Astrocyte (in vitro differentiated cells and primary cell): ENCODE results near the gene ZSWIM2. TPM values are rescaled to one million over a fixed set of nuclear protein-coding genes. Genes with fewer than 3 reads are reported as not detected.

Experiments used
- DNase-seq: peaks from one replicate; pipeline ENCODE4 v3.0.0-alpha.2; 2010; ENCODE audit warnings: low read depth
- FAIRE-seq: peaks from 2 replicates; lab custom pipeline; 2011; peaks lifted over from hg19 to GRCh38; lab: Jason Lieb, UNC
- H2AFZ ChIP-seq: 2 replicates; pipeline ENCODE4 v1.6.0; 2012; ENCODE audit warnings: low read depth, low read length, inconsistent platforms
- H3K27ac ChIP-seq: 2 replicates; pipeline ENCODE4 v1.5.1; 2011; ENCODE audit warnings: low read depth, low read length, inconsistent platforms
- H3K27me3 ChIP-seq: 2 replicates; pipeline ENCODE4 v1.6.0; 2011; ENCODE audit warnings: low read length, inconsistent platforms; ENCODE audit not compliant: insufficient read depth
- H3K36me3 ChIP-seq: 2 replicates; pipeline ENCODE4 v1.5.1; 2011; ENCODE audit warnings: low read length, inconsistent platforms; ENCODE audit not compliant: insufficient read depth
- H3K4me1 ChIP-seq: 2 replicates; pipeline ENCODE4 v1.5.1; 2011; ENCODE audit warnings: low read length, inconsistent platforms; ENCODE audit not compliant: insufficient read depth
- H3K4me2 ChIP-seq: 2 replicates; pipeline ENCODE4 v1.6.0; 2012; ENCODE audit warnings: low read length, inconsistent platforms
- H3K4me3 ChIP-seq: 2 replicates; pipeline ENCODE4 v1.5.1; 2011; ENCODE audit warnings: low read depth, mild to moderate bottlenecking, low read length, inconsistent platforms; ENCODE audit not compliant: insufficient read depth
- H3K79me2 ChIP-seq: 2 replicates; pipeline ENCODE4 v1.6.0; 2012; ENCODE audit warnings: mild to moderate bottlenecking, low read length, inconsistent platforms; ENCODE audit not compliant: insufficient read depth
- H3K9ac ChIP-seq: 2 replicates; pipeline ENCODE4 v1.6.0; 2012; ENCODE audit warnings: mild to moderate bottlenecking, low read length, inconsistent platforms
- H3K9me3 ChIP-seq: 2 replicates; pipeline ENCODE4 v1.5.1; 2012; ENCODE audit warnings: low read depth, mild to moderate bottlenecking, low read length, inconsistent platforms; ENCODE audit not compliant: insufficient read depth
- H4K20me1 ChIP-seq: 2 replicates; pipeline ENCODE4 v1.6.0; 2012; ENCODE audit warnings: low read length, inconsistent platforms; ENCODE audit not compliant: insufficient read depth
- H3K27ac Mint-ChIP-seq: one replicate; pipeline ENCODE4 v1.8.0; 2021; ENCODE audit warnings: mild to moderate bottlenecking, mixed read lengths; ENCODE audit not compliant: unreplicated experiment
- H3K27me3 Mint-ChIP-seq: one replicate; pipeline ENCODE4 v1.8.0; 2021; ENCODE audit warnings: low read depth, mixed read lengths; ENCODE audit not compliant: unreplicated experiment
- H3K36me3 Mint-ChIP-seq: one replicate; pipeline ENCODE4 v1.8.0; 2021; ENCODE audit warnings: low read depth, mixed read lengths; ENCODE audit not compliant: unreplicated experiment
- H3K4me1 Mint-ChIP-seq: one replicate; pipeline ENCODE4 v1.8.0; 2021; ENCODE audit warnings: low read depth, mixed read lengths; ENCODE audit not compliant: unreplicated experiment
- H3K4me3 Mint-ChIP-seq: one replicate; pipeline ENCODE4 v1.8.0; 2021; ENCODE audit warnings: mild to moderate bottlenecking, moderate library complexity, mixed read lengths; ENCODE audit not compliant: unreplicated experiment
- H3K9me3 Mint-ChIP-seq: one replicate; pipeline ENCODE4 v1.8.0; 2021; ENCODE audit warnings: mild to moderate bottlenecking, mixed read lengths; ENCODE audit not compliant: unreplicated experiment
- CTCF ChIP-seq: IDR thresholded peaks from 2 replicates; pipeline ENCODE4 v1.5.1; 2011; ENCODE audit warnings: low read depth, mild to moderate bottlenecking, inconsistent platforms, low read length, moderate library complexity; ENCODE audit not compliant: insufficient read depth
- EZH2 ChIP-seq: IDR thresholded peaks from 2 replicates; pipeline ENCODE4 v1.6.1; 2012; ENCODE audit warnings: mild to moderate bottlenecking, low read length, inconsistent platforms; ENCODE audit not compliant: insufficient read depth
- total RNA-seq: library from RNA; stranded (reverse); gene quantifications from 2 replicates; pipeline ENCODE4 v1.2.1, GENCODE V29; 2021

ZSWIM2 gene
- total RNA-seq, 1 donor from 2014 or later = not detected

GRCh38 chr2:186883666-186884065, 34.7 kb upstream of the ZSWIM2 start:
- no peaks in the 10 kb centered on the region for H3K9me3 ChIP-seq
- Mint-ChIP-seq H3K27ac (no peak overlapping the region), H3K27me3 (no peaks in the 10 kb centered on the region), H3K4me3 (no peak overlapping the region), H3K9me3 (peaks cover 13% of the 10 kb centered on the region), H3K4me1 (peaks cover 3% of the 10 kb centered on the region), H3K36me3 (no peaks in the 10 kb centered on the region)
- no peaks in the 10 kb centered on the region for H3K27me3 ChIP-seq
- H3K36me3 ChIP-seq = no peaks in the 10 kb centered on the region
- DNase-seq (no peak), FAIRE-seq (no peak)
- H3K79me2 ChIP-seq = no peaks in the 10 kb centered on the region
- no peak for TF ChIP-seq CTCF
- TF ChIP-seq EZH2 = no peak
- no peak overlapping the region for H2AFZ ChIP-seq
- H3K4me1 ChIP-seq = no peaks in the 10 kb centered on the region
- H3K27ac ChIP-seq = no peak overlapping the region
- H3K9ac ChIP-seq = no peak overlapping the region
- no peak overlapping the region for H3K4me3 ChIP-seq
- no peak overlapping the region for H3K4me2 ChIP-seq
- no peaks in the 10 kb centered on the region for H4K20me1 ChIP-seq

GRCh38 chr2:186882511-186883071, 33.6 kb upstream of the ZSWIM2 start:
- FAIRE-seq = no peak
- no peaks in the 10 kb centered on the region for H3K4me1 ChIP-seq
- Mint-ChIP-seq H3K27ac (no peak overlapping the region), H3K36me3 (no peaks in the 10 kb centered on the region), H3K9me3 (peaks cover 13% of the 10 kb centered on the region), H3K27me3 (no peaks in the 10 kb centered on the region), H3K4me3 (no peak overlapping the region), H3K4me1 (peaks cover 3% of the 10 kb centered on the region)
- H4K20me1 ChIP-seq = no peaks in the 10 kb centered on the region
- no peak for TF ChIP-seq EZH2
- no peak for TF ChIP-seq CTCF
- H3K4me3 ChIP-seq = no peak overlapping the region
- no peak for DNase-seq
- no peak overlapping the region for H3K27ac ChIP-seq
- no peaks in the 10 kb centered on the region for H3K79me2 ChIP-seq
- no peak overlapping the region for H2AFZ ChIP-seq
- no peak overlapping the region for H3K4me2 ChIP-seq
- no peaks in the 10 kb centered on the region for H3K36me3 ChIP-seq
- H3K9ac ChIP-seq = no peak overlapping the region
- no peaks in the 10 kb centered on the region for H3K27me3 ChIP-seq
- no peaks in the 10 kb centered on the region for H3K9me3 ChIP-seq

GRCh38 chr2:186881660-186882059, 32.7 kb upstream of the ZSWIM2 start:
- Mint-ChIP-seq H3K4me3 (no peak overlapping the region), H3K4me1 (peaks cover 3% of the 10 kb centered on the region), H3K27me3 (no peaks in the 10 kb centered on the region), H3K9me3 (peaks cover 13% of the 10 kb centered on the region), H3K36me3 (no peaks in the 10 kb centered on the region), H3K27ac (no peak overlapping the region)
- Histone ChIP-seq H2AFZ (no peak overlapping the region), H3K4me2 (no peak overlapping the region), H3K79me2 (no peaks in the 10 kb centered on the region), H3K9me3 (no peaks in the 10 kb centered on the region), H3K9ac (no peak overlapping the region), H3K36me3 (no peaks in the 10 kb centered on the region), H3K4me1 (no peaks in the 10 kb centered on the region), H3K27ac (no peak overlapping the region), H3K27me3 (no peaks in the 10 kb centered on the region), H3K4me3 (no peak overlapping the region), H4K20me1 (no peaks in the 10 kb centered on the region)
- no peak for FAIRE-seq
- TF ChIP-seq CTCF (no peak), EZH2 (no peak)
- DNase-seq = no peak
